ENCODE measurements around the gene MORN4. TPM values are rescaled to one million over a fixed set of nuclear protein-coding genes. Genes with fewer than 3 reads are reported as not detected.

Gene MORN4
- total and polyA plus RNA-seq, 2 of the 13 experiments (the other 11 are each of a cell fraction or from before 2014, with no cell fraction given): 3.4 to 9.1 TPM

DNA sequence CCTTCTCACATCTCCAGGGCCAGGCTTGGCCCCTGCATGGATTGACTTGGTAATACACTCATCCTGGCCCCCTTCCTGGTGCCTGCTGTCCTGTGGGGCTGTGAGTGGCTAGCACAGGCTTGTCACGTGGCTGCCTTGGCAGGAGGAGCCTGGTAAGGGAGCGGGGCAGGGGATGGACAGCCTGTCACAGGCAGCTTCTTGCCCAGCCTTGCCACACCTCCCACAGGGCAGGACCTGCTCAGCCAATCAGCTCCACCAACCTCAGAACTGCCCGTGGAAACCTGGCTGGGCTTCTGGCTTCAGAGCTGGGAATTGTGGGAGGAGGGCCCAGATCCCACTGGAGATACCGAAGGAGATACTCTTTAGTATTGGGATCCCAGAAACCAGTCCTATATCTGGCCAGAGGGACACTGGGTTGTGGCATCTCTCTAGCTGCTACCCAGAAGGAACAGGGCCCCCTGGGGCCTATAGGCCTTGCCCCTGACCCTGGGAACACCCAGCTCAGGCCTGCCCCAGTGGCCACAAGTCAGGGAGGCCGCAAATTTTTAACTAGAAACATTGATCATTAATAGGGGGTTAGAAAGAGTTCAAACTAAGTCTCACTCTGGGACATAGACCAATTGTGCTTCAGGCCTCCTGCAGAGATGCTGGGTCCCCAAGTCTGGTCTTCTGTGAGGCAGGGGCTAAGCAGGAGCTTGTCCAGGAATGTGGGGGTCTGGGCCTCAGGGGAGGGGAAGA lies 49.1 kb downstream of the MORN4 start, which contains the start of gene HOGA1 (continued):
- TF ChIP-seq ZNF615 (CRISPR knock-in tag; IDR thresholded peaks at IDR 0.05; ENCODE audit: borderline replicate concordance) (no peak), RNF2 (conservative IDR thresholded peaks at IDR 0.05; ENCODE audit: low read depth) (no peak), ZNF251 (CRISPR knock-in tag; IDR thresholded peaks at IDR 0.05) (no peak), ZNF335 (CRISPR knock-in tag; IDR thresholded peaks at IDR 0.05) (no peak), ZSCAN9 (CRISPR knock-in tag; IDR thresholded peaks at IDR 0.05; ENCODE audit: borderline replicate concordance) (no peak), TCF7 (IDR thresholded peaks at IDR 0.05; ENCODE audit: low read depth) (no peak), ZNF883 (CRISPR knock-in tag; IDR thresholded peaks at IDR 0.05; ENCODE audit: not compliant biosample characterization) (no peak), PHB2 (IDR thresholded peaks at IDR 0.05; ENCODE audit: partially characterized antibody) (no peak), HOXD1 (CRISPR knock-in tag; IDR thresholded peaks at IDR 0.05) (no peak), TIGD3 (CRISPR knock-in tag; IDR thresholded peaks at IDR 0.05; ENCODE audit: borderline replicate concordance) (no peak), PLRG1 (conservative IDR thresholded peaks at IDR 0.05) (no peak), PBX3 (CRISPR knock-in tag; IDR thresholded peaks at IDR 0.05; ENCODE audit: borderline replicate concordance) (no peak), GFI1 (CRISPR knock-in tag; IDR thresholded peaks at IDR 0.05; ENCODE audit: borderline replicate concordance) (no peak), SMC3 (IDR thresholded peaks at IDR 0.05; ENCODE audit: low read length) (no peak), ATF1 (CRISPR knock-in tag; IDR thresholded peaks at IDR 0.05) (no peak), ZBTB33 (CRISPR knock-in tag; IDR thresholded peaks at IDR 0.05) (no peak), NFIC (IDR thresholded peaks at IDR 0.05; ENCODE audit: low read length) (no peak), MAFG (CRISPR knock-in tag; IDR thresholded peaks at IDR 0.05) (no peak), SMAD1 (CRISPR knock-in tag; IDR thresholded peaks at IDR 0.05; ENCODE audit: borderline replicate concordance, low read depth) (no peak), PAX8 (CRISPR knock-in tag; IDR thresholded peaks at IDR 0.05; ENCODE audit: borderline replicate concordance) (no peak), NFE2L1 (CRISPR knock-in tag; IDR thresholded peaks at IDR 0.05; ENCODE audit: borderline replicate concordance) (no peak), ZNF496 (CRISPR knock-in tag; IDR thresholded peaks at IDR 0.05; ENCODE audit: insufficient replicate concordance) (no peak)
- TF ChIP-seq, protein P1, sequence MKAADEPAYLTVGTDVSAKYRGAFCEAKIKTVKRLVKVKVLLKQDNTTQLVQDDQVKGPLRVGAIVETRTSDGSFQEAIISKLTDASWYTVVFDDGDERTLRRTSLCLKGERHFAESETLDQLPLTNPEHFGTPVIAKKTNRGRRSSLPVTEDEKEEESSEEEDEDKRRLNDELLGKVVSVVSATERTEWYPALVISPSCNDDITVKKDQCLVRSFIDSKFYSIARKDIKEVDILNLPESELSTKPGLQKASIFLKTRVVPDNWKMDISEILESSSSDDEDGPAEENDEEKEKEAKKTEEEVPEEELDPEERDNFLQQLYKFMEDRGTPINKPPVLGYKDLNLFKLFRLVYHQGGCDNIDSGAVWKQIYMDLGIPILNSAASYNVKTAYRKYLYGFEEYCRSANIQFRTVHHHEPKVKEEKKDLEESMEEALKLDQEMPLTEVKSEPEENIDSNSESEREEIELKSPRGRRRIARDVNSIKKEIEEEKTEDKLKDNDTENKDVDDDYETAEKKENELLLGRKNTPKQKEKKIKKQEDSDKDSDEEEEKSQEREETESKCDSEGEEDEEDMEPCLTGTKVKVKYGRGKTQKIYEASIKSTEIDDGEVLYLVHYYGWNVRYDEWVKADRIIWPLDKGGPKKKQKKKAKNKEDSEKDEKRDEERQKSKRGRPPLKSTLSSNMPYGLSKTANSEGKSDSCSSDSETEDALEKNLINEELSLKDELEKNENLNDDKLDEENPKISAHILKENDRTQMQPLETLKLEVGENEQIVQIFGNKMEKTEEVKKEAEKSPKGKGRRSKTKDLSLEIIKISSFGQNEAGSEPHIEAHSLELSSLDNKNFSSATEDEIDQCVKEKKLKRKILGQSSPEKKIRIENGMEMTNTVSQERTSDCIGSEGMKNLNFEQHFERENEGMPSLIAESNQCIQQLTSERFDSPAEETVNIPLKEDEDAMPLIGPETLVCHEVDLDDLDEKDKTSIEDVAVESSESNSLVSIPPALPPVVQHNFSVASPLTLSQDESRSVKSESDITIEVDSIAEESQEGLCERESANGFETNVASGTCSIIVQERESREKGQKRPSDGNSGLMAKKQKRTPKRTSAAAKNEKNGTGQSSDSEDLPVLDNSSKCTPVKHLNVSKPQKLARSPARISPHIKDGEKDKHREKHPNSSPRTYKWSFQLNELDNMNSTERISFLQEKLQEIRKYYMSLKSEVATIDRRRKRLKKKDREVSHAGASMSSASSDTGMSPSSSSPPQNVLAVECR (CRISPR knock-in tag; IDR thresholded peaks at IDR 0.05; ENCODE audit: borderline replicate concordance): peak; percentile 57; the same call in 1 of the 2 replicates

All from HepG2 (cell line).